ENCODE results near the gene SLC24A1.

The SLC24A1 gene

GRCh38 chr15:65651831-65652749 lies 30.4 kb downstream of the SLC24A1 start:
- no peak for DNase-seq (ENCODE audit: low read depth in 2 of 2)

- no peak for DNase-seq (ENCODE audit: low read depth in 2 of 2)
Observed at GRCh38 chr15:65653341-65653740, 31.6 kb downstream of the SLC24A1 start.

- no peak for DNase-seq (ENCODE audit: low read depth in 2 of 2)
Observed at GRCh38 chr15:65653801-65654521, 32.2 kb downstream of the SLC24A1 start.

GRCh38 chr15:65655026-65655425 lies 33.3 kb downstream of the SLC24A1 start:
- DNase-seq (ENCODE audit: low read depth in 2 of 2): no peak

- no peak for DNase-seq (ENCODE audit: low read depth in 2 of 2)
Observed at GRCh38 chr15:65655457-65655856, 33.7 kb downstream of the SLC24A1 start.

GRCh38 chr15:65659502-65660052 lies 37.8 kb downstream of the SLC24A1 start:
- no peak for DNase-seq (ENCODE audit: low read depth in 2 of 2)

GRCh38 chr15:65660927-65661326 lies 39.2 kb downstream of the SLC24A1 start:
- DNase-seq (ENCODE audit: low read depth in 2 of 2): no peak

GRCh38 chr15:65663521-65663920 lies 41.8 kb downstream of the SLC24A1 start:
- no peak for DNase-seq (ENCODE audit: low read depth in 2 of 2)

GRCh38 chr15:65666257-65666656 lies 44.5 kb downstream of the SLC24A1 start:
- DNase-seq (ENCODE audit: low read depth in 2 of 2): no peak

- DNase-seq (ENCODE audit: low read depth in 2 of 2): no peak
Observed at GRCh38 chr15:65675551-65675950, 53.8 kb downstream of the SLC24A1 start.

GRCh38 chr15:65676123-65676522 lies 54.4 kb downstream of the SLC24A1 start:
- DNase-seq (ENCODE audit: low read depth in 2 of 2): no peak

- no peak for DNase-seq (ENCODE audit: low read depth in 2 of 2)
Observed at GRCh38 chr15:65680544-65680943, 58.8 kb downstream of the SLC24A1 start.

- DNase-seq (ENCODE audit: low read depth in 2 of 2): no peak
Observed at GRCh38 chr15:65682404-65682911, 60.7 kb downstream of the SLC24A1 start.

GRCh38 chr15:65688462-65688861 lies 66.7 kb downstream of the SLC24A1 start:
- DNase-seq (ENCODE audit: low read depth in 2 of 2): no peak

GRCh38 chr15:65690173-65690572 lies 68.4 kb downstream of the SLC24A1 start:
- no peak for DNase-seq (ENCODE audit: low read depth in 2 of 2)

GRCh38 chr15:65690778-65691177 lies 69.0 kb downstream of the SLC24A1 start:
- DNase-seq (ENCODE audit: low read depth in 2 of 2): no peak

- no peak for DNase-seq (ENCODE audit: low read depth in 2 of 2)
Observed at GRCh38 chr15:65695081-65695480, 73.3 kb downstream of the SLC24A1 start.

All from stimulated activated CD4-positive, alpha-beta T cell treated with anti-CD3 and anti-CD28 coated beads, Interleukin-15, amount 100 ng/mL, for 48 hours (primary cell).